NCI-H510A (cell line): ENCODE data around the gene BRF1.
A peak's percentile ranks its signal among the peaks of the same experiment; 100 is the strongest.

Experiments
- DNase-seq: peaks from one replicate; lab custom pipeline; 2025; lab: John Stamatoyannopoulos, UW

The BRF1 gene

GRCh38 chr14:105196265-105196960, 104.4 kb downstream of the BRF1 start:
- no peak for DNase-seq

GRCh38 chr14:105195522-105196264, 105.1 kb downstream of the BRF1 start:
- DNase-seq = no peak

GRCh38 chr14:105195051-105195450, 105.8 kb downstream of the BRF1 start:
- no peak for DNase-seq

- DNase-seq = peak; percentile 96
Observed at GRCh38 chr14:105193916-105194782, 106.7 kb downstream of the BRF1 start.

GRCh38 chr14:105192866-105193731, 107.7 kb downstream of the BRF1 start:
- DNase-seq = no peak

- no peak for DNase-seq
Observed at GRCh38 chr14:105187935-105188524, 112.8 kb downstream of the BRF1 start.

- peak; percentile 82 for DNase-seq
Observed at GRCh38 chr14:105187116-105187515, 113.7 kb downstream of the BRF1 start.

GRCh38 chr14:105185973-105186372, 114.8 kb downstream of the BRF1 start:
- no peak for DNase-seq

- no peak for DNase-seq
Observed at GRCh38 chr14:105185001-105185400, 115.8 kb downstream of the BRF1 start.

- DNase-seq = peak; percentile 75
Observed at GRCh38 chr14:105184461-105184860, 116.3 kb downstream of the BRF1 start.

- DNase-seq = no peak
Observed at GRCh38 chr14:105182296-105183020, 118.3 kb downstream of the BRF1 start.

GRCh38 chr14:105181549-105182295, 119.1 kb downstream of the BRF1 start:
- DNase-seq = no peak

GRCh38 chr14:105180592-105181548, 119.9 kb downstream of the BRF1 start, which contains the start of gene NUDT14:
Gene NUDT14, minus strand, starts transcription at chr14:105181312. Its CDS starts 103 bp downstream, at chr14:105181209.
- peak; percentile 72 for DNase-seq

- DNase-seq = peak; percentile 23
Observed at GRCh38 chr14:105179191-105179590, 121.6 kb downstream of the BRF1 start.

GRCh38 chr14:105178868-105179140, 122.0 kb downstream of the BRF1 start:
- DNase-seq = no peak

- peak; percentile 52 for DNase-seq
Observed at GRCh38 chr14:105178069-105178867, 122.5 kb downstream of the BRF1 start.

GRCh38 chr14:105177082-105177481, 123.7 kb downstream of the BRF1 start:
- DNase-seq = no peak

GRCh38 chr14:105176513-105176912, 124.3 kb downstream of the BRF1 start:
- DNase-seq = no peak
